Esophagus squamous epithelium (tissue), 4 donors: ENCODE measurements around the gene ADARB2.

Experiments
- CTCF ChIP-seq, 6 experiments: fragments of 450-650 bp in 4 of 6; fragments of 200-600 bp in 2 of 6; sonication (generic) in 2 of 6; IDR thresholded peaks; one replicate each; pipeline ENCODE4 v1.5.1; 2016 to 2019; ENCODE audit warnings: antibody characterized with exemption in 6 of 6, mild to moderate bottlenecking in 4 of 6, moderate library complexity in 4 of 6
- POLR2A ChIP-seq, 4 donors: fragments of 450-650 bp; IDR thresholded peaks; one replicate each; pipeline ENCODE4 v1.6.1; 2017; ENCODE audit warnings: antibody characterized with exemption in 4 of 4, mild to moderate bottlenecking in 4 of 4, moderate library complexity in 3 of 4

DNA sequence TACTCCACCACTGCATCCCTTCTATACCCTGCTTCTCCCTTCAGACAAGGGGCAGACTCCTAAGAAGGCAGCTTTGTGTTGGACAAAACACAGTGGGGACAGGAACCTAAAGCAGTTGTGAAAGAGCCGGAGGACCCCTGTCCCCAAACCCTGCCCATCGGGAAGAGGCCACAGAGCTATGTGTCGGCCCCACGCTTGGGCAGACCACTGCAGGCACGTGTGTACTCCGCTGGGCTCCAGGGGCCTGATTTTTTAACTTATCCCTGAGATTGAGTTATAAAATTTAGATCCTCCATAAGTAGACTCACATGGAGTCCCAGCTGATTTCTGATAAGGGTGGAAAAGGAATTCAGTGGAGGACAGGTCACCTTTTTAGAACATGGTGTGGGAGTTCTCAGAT lies 310.5 kb downstream of the ADARB2 start:
- no peak for TF ChIP-seq POLR2A (IDR thresholded peaks at IDR 0.05)
- no peak for TF ChIP-seq CTCF (IDR thresholded peaks at IDR 0.05)
